ENCODE data around the gene TRIM52. TPM values are rescaled to one million over a fixed set of nuclear protein-coding genes. Genes with fewer than 3 reads are reported as not detected.

Gene TRIM52
- total and polyA plus RNA-seq, 9 of the 15 experiments (the other 6 are each of a cell fraction or from before 2014, with no cell fraction given), result 3.3 to 21.9 (median 13.5) TPM

- TF ChIP-seq ZBTB49 (CRISPR knock-in tag; IDR thresholded peaks at IDR 0.05; ENCODE audit: borderline replicate concordance) (no peak), SLC30A9 (CRISPR knock-in tag; IDR thresholded peaks at IDR 0.05) (no peak), ZBED1 (IDR thresholded peaks at IDR 0.05) (no peak), ZNF436 (CRISPR knock-in tag; IDR thresholded peaks at IDR 0.05) (no peak; the same call in 1 of the 2 replicates), KAT2B (IDR thresholded peaks at IDR 0.05; ENCODE audit: low read depth, low read length) (peak; percentile 41), CCAR2 (IDR thresholded peaks at IDR 0.05; ENCODE audit: low read depth, low read length) (no peak), HEY1 (CRISPR knock-in tag; IDR thresholded peaks at IDR 0.05; ENCODE audit: borderline replicate concordance) (peak; percentile 23; the same call in 1 of the 2 replicates), SMARCB1 (IDR thresholded peaks at IDR 0.05; ENCODE audit: insufficient read length, low read depth) (no peak), RCOR1 (IDR thresholded peaks at IDR 0.05; ENCODE audit: borderline replicate concordance in 1 of 2, low read depth in 2 of 2, low read length in 2 of 2) (0 out of 4 replicates have a peak, but pooled peaks of 1 of the 2 experiments have one; percentile 2), PREB (CRISPR knock-in tag; IDR thresholded peaks at IDR 0.05) (peak; percentile 69; the same call in 1 of the 2 replicates), HMBOX1 (IDR thresholded peaks at IDR 0.05) (no peak; the same call in 1 of the 2 replicates), CEBPB (tag; IDR thresholded peaks at IDR 0.05) (no peak), SMAD4 (CRISPR knock-in tag; conservative IDR thresholded peaks at IDR 0.05) (no peak), E2F6 (IDR thresholded peaks at IDR 0.05; ENCODE audit: borderline replicate concordance in 1 of 2, extremely low read depth in 1 of 2, insufficient read depth in 1 of 2, insufficient read length in 1 of 2, low read depth in 1 of 2, low read length in 1 of 2, poor library complexity in 1 of 2, severe bottlenecking in 1 of 2) (peak in 1 of 2 experiments; percentile 12), HNRNPLL (IDR thresholded peaks at IDR 0.05; ENCODE audit: low read depth, low read length, poor library complexity, severe bottlenecking) (peak; percentile 61), ZBTB17 (CRISPR knock-in tag; IDR thresholded peaks at IDR 0.05) (0 out of 2 replicates have a peak, but pooled peaks have one; percentile 31), ELF1 (tag; IDR thresholded peaks at IDR 0.05) (peak; percentile 86)
- TF ChIP-seq, protein P1, sequence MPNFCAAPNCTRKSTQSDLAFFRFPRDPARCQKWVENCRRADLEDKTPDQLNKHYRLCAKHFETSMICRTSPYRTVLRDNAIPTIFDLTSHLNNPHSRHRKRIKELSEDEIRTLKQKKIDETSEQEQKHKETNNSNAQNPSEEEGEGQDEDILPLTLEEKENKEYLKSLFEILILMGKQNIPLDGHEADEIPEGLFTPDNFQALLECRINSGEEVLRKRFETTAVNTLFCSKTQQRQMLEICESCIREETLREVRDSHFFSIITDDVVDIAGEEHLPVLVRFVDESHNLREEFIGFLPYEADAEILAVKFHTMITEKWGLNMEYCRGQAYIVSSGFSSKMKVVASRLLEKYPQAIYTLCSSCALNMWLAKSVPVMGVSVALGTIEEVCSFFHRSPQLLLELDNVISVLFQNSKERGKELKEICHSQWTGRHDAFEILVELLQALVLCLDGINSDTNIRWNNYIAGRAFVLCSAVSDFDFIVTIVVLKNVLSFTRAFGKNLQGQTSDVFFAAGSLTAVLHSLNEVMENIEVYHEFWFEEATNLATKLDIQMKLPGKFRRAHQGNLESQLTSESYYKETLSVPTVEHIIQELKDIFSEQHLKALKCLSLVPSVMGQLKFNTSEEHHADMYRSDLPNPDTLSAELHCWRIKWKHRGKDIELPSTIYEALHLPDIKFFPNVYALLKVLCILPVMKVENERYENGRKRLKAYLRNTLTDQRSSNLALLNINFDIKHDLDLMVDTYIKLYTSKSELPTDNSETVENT (CRISPR knock-in tag; IDR thresholded peaks at IDR 0.05), result no peak
These were observed 17.2 kb downstream of the TRIM52 start, which contains the start of gene RACK1 (continued) for GRCh38 chr5:181243564-181244343.
